IPS DF 4.7 (cell line): Measurements from ENCODE around the gene THAP12.
"Not testable (repeated sequence)": the region's sequence is repeated elsewhere in the genome, so short reads cannot be mapped to it uniquely, and the experiment has no call there.

Experiments used
- DNase-seq: peaks from one replicate; pipeline ENCODE4 v3.0.0-alpha.2; 2013; ENCODE audit warnings: low spot score; ENCODE audit errors: extremely low read depth

THAP12 gene, protein sequence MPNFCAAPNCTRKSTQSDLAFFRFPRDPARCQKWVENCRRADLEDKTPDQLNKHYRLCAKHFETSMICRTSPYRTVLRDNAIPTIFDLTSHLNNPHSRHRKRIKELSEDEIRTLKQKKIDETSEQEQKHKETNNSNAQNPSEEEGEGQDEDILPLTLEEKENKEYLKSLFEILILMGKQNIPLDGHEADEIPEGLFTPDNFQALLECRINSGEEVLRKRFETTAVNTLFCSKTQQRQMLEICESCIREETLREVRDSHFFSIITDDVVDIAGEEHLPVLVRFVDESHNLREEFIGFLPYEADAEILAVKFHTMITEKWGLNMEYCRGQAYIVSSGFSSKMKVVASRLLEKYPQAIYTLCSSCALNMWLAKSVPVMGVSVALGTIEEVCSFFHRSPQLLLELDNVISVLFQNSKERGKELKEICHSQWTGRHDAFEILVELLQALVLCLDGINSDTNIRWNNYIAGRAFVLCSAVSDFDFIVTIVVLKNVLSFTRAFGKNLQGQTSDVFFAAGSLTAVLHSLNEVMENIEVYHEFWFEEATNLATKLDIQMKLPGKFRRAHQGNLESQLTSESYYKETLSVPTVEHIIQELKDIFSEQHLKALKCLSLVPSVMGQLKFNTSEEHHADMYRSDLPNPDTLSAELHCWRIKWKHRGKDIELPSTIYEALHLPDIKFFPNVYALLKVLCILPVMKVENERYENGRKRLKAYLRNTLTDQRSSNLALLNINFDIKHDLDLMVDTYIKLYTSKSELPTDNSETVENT

DNA sequence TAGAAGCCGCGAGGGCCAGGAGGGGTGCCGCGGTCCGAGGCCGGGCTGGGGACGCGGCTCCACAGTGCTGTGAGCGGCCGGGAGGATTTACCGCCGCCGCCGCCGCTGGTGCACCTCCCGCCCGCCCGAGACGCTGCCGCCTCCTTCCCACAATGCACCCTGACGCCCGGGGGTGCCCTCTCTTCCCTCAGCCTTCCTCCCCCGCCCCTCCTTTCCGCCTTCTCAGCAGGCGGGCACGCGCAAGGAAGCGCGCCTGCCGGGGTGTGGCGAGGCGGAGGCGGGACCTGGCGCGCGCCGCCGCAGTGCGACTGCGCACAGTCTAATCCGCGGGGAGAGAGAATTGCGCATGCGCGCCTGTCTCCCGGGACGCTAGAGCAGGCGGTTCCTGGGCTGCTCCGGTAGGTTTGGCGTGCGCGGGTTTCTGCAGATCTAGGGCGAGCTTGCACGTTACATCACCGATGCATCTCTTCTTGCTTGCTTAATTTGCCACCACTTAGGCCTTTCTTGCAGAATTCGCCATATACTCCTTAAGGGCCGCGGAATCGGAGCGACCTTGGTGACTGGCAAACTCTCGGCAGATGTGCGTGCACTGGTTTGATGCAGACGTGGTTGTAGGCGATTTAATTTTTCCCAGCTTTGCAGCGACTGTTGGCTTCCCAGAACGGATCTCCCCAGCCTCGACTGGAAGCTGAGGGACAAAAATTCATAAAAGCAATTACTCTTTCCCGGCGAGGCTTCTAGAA, at the start of gene THAP12, which contains the start of gene GVQW3:
THAP12 (minus strand) TSS at position 156 of the 743 bp plus-strand sequence. CDS start 296 bp downstream, outside the sequence.
GVQW3 (plus strand) TSS at position 347 of the 743 bp plus-strand sequence. CDS start 506 bp downstream, outside the sequence.
- DNase-seq: peak; percentile 78

DNA sequence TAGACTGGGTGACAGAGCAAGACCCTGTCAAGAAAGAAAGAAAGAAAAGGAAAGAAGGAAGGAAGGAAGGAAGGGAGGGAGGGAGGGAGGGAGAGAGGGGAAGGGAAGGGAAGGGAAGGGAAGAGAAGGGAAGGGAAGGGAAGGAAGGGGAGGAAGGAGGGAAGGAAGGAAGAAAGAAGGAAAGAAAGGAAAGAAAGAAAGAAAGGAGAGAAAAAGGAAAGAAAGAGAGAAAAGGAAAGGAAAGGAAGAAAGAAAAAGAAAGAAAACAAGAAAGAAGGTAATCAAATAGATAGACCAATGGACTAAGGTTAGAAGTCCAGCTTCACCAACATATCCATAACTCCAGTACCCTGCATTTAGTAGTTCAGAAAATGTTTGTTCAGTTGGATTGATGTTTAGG, 45.7 kb upstream of the THAP12 start:
- DNase-seq: no peak

DNA sequence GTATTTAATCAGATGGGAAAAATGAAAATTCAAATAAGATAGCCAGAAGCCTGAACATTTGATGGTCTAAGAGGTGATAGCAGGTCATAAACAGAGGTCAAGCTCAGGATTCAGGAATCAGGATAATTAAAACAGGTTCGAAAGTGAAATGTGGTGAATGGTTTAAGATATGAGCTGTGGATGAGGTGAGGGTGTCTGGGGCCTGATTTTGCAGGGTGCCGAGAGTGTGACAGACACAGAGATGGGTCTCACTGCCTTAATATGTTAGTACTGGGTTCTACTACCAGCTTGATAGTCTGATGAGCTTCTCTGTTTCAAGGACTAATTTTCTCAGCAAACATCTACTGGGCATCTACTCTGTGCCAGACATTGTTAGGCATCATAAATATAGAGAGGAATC, 44.0 kb upstream of the THAP12 start:
- no peak for DNase-seq

DNA sequence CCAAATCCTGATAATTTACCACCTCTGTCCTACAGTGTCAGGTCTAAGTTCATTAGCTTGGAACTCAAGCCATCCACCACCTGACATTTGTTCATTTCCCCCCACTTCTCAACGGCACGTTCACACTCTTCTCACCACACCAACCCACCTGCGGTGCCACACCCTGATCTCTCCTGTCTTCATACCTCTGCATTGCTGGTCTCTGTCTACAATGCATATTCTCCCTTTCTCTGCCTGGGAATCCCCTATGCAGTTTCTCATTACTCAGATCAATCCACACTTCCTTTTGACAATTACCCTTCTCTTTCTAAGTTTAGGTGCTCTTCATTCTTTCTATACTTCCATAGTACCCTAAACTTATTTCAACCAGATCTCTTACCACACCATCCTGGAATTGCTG, 43.4 kb upstream of the THAP12 start:
- DNase-seq: no peak

DNA sequence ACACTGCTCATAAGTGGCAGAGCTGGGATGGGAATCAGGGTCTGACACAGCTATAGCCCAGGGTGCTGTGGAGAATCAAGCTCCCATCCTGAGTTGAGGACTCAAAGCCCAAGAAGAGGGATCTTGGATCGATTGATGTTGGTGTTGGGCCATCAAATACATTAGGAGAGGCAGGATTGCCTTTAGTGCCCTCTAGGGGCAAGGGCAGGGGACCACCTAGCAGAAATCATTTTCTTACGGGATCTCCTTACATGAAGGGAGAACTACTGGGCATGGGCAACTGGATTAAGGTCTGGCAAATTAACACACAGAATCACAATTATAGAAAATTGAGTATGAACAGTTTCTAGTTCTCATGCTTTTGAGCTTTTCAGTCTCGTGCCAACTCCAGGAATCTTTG, 39.0 kb upstream of the THAP12 start:
- no peak for DNase-seq

DNA sequence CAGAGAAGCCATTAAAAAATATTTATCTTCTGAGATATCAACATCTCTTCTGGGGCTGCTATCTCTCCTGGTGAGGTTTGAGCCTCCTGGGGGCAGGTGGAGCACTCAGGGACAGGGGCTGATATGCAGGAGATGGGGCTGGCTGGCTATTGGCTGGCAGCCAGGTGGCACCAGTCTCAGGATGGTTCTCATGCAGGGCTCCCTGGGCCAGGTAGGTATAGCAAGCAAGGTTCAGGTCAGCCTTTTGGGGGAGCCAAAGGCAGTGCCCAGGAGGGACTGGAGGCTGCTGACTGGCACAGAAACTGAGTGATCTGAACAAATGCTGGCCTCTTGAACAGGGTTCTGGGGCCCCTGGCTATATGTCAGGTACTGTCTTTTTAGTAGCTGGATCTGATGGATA, 34.1 kb upstream of the THAP12 start:
- DNase-seq: no peak

DNA sequence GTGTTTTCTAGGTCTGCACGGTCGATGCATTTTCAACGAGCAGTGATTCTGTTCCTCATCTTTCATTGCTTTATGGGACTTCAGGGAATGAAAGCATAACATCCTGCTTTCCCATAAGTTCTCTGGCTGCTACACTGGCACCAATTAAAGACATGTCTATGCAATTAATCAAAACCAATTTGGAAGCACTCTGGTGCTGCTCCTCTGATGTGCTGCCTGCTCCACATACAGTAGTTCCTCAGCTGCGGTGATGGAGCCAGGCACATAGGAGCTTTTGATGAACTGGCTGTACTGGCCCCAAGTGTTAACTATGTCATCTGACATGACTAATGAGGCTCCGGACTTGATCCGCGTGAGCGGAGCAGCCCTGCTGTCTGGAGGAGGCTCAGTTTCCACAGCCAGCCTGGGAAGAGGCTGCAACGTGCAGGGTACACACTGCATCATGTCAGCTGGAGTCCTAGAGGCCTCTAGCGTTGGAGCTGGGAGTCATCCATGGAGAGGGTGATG, 30.0 kb upstream of the THAP12 start:
- no peak for DNase-seq

DNA sequence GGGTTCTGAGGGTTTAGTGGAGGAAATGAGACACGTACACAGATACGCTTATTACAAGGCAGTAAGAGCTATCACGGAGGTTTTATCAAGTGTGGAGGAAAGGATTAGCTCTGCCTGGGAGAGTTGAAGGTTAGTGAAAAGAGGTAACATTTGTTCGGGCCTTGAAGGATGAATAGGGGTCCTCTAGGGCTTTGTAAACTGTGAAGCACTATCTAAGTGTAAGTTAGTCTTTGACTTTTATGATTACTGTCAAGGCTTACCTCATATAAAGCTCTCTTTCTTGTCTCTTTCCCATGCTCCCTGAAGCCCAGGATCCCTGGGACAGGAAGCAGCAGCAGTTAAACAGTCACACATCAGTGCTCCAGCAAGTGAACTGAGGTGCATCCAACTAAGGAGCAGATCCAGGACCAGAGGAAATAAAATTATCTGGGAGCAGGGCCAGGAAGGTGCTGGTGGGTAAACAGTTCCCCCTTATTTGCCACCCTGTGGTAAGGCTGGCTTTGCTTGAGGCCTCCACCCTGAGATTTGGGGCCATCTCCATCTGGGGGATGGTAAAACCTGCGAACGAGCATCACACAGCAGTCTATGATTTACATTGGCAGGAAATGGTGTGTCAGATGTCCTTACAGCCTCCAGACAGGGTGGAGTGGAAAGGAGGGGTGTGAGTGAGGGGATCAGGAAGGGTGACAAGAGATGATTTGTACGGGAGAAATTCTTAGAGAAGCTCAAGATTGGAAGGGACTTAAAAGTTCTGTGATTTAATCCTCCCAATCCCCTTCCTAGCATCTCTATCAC, 27.4 kb upstream of the THAP12 start:
- no peak for DNase-seq

DNA sequence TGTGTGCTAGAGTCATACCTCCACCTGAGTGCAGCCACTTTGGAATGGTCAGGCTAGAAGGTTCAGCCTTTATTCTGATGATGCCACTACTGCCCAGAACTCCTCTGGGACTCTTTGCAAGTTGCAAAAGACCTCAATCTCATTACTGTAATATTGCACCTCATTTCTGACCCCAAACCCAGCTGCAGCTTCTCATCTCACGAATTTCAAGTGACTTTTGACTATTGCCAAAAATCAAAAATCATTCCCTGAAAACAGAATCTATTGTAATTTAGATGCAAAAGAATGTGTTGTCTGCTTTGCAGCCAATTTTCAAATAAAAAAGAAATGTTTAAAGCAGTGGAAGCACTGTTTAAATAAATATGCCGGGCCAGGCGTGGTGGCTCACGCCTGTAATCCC, 25.4 kb upstream of the THAP12 start:
- DNase-seq: no peak

DNA sequence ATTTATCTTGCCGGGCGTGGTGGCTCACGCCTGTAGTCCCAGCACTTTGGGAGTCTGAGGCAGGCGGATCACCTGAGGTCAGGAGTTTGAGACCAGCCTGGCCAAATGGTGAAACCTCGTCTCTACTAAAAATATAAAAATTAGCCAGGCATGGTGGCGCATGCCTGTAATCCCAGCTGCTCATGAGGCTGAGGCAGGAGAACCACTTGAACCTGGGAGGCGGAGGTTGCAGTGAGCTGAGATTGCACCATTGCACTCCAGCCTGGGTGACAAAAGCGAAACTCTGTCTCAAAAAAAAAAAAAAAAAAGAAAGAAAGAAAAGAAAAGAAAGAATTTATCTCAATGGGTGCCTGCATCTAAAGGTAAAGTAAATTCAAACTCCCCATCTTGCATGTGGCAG, 20.6 kb upstream of the THAP12 start:
- not testable (repeated sequence) for DNase-seq

DNA sequence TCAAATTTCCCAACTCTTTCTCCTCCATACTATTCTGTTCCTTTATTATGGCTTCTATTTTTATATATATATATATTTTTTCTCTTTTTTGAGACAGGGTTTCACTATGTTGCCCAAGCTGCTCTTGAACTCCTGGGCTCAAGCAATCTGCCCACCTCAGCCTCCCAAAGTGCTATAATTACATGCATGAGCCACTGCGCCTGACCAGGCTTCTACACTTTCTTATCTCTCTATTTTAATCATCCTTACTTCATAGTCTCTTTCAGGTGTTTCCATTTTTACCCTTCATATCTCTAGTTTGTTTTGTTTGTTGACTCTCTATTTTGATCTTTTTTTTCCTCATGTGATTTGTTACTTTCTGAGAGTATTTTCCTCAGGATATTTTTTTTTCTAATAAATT, 20.0 kb upstream of the THAP12 start:
- DNase-seq: no peak

DNA sequence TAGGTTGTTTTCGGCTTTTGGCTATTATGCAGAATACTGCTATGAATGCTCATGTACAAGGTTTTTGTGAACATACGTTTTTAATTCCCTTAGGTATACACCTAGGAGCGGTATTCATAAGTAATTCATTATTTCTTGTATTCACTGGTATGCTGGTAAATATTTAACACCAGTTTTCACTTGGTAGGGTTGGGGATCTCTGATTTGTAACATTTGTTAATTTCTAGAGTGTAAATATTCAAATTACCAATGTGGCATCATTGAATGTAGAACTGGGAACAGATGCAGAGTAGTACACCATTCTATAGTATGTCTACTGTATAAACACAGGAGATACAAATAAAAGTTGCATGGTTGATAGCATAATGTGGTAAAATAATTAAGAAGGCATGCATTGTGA, 16.5 kb upstream of the THAP12 start:
- DNase-seq: no peak

DNA sequence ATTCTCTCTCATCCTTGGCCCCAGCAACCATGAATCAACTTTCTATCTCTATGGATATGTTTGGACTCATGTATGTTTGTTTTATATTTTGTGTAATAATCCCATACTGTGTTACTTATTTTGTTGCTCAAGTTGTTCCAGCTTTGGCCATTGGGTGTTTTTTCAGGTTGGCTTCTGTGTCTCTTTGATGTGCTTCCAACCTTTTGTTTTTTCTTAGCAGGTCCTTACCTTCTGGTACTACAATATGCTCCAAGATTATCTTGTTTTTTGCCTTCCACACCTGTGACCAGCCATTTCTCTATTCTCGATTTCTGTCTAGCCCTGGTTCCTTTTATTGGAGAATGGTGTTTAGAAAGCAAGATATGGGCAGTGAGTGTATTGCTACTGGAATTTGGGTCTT, 14.4 kb upstream of the THAP12 start:
- DNase-seq: no peak

DNA sequence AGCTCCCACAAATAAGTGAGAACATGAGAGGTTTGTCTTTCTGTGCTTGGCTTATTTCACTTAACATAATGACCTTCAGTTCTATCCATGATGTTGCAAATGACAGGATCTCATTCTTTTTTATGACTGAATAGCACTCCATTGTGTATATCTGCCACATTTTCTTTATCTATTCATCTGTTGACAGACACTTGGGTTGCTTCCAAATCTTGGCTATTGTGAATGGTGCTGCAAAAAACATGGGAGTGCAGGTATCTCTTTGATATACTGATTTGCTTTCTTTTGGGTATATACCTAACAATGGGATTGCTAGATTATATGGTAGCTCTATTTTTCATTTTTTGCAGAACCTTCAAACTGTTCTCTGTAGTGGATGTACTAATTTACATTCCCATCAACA, 13.5 kb upstream of the THAP12 start:
- no peak for DNase-seq

DNA sequence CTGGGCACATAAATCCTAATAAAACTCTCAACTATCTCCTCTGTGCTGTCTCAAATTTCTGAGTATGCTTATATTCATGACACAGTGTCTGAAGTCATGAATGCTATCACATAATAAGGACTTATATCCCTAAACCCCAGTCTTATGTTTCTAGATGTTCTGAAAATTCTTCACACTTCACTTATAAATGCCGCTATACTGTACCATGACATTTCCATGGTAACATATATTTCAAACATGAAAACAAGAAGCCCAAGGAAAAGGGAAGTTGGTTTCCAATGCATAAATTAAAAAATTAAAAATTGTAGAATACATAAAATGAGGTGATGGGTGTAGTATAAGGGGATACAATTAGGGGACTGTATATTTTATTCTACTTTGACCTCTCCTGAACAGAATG, 11.9 kb upstream of the THAP12 start:
- no peak for DNase-seq

DNA sequence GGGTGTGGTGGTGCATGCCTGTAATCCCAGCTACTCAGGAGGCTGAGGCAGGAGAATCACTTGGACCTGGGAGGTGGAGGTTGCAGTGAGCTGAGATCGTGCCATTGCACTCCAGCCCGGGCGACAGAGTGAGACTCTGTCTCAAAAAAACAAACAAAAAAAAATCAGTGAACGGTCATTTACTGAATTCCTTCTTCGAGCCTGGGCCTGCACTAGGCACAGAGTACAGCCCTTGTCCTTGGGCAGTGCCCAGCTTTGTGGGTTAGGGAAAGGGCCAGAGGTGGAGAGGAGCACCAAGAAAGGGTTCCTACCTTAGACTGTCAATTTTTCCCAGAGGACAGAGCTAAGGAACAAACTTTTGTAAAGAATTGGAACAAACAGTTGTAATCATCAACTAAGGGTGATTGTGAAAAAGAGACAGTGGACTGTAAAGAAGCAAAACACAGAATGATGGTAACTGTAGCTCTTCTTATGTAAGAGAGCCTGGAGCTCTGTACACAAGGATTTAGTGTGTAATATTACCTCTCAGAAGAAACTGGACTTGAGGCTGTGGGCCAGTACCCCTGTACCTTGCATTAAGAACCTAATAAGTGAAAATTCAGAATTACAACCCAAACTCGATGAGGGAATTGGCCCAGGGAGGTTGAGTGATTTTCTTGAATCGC, 11.0 kb upstream of the THAP12 start:
- no peak for DNase-seq

DNA sequence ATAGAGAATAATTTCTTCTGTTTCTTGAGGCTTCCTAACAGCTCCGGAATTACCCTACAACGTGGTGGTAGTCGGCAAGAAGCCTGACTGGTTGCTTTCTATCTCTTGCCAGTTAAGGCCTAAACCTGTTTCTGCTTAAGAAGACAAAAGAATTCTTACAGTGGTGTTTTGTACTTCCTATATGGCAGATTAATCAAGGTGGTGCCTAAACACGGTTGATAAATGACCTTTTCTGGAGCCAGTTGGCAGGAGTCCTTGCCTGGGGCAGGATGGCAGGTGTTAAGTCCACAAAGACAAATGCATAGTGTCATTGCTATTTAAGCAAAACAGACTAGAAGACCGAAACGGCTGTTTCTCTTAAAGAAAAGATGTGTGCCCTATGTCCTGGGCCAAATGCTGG, 10.1 kb upstream of the THAP12 start:
- no peak for DNase-seq

DNA sequence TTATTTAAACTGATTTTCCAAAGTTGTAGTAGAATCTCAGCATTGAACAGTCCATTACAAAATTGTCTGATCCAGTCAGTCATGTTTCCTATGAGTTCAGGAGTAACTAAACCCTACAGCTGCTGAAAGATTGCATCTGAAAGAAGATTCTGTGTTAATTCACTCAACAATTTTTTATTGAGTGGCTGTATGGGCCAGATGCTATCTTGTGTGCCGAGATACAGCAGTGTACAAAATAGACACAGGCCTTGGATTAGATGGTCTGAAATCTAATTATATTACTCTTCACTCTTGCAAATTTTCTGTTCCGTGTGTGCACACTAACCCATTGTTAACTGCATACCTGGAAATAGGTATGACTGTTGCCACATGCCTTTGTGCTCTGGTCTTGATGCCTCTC, 7.5 kb upstream of the THAP12 start:
- no peak for DNase-seq

DNA sequence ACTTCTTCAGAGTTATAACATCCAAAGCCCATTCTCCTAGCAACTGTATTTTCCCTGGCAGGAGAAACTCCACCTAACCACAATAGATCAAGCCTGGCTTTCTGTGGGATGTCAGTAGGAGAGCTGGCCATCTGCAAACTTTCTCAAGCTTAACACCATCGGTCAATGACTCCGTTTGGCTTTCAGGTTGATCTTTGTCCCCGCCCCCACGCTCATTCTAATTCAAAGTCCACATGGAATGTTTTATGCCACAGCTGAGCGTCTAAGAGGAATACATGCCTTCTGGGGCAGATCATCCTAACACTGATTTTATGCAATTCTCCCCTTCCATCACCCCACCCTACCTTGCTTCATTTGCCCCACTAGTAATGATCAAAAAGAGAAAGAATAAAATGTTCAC, 5.0 kb upstream of the THAP12 start:
- DNase-seq: no peak

DNA sequence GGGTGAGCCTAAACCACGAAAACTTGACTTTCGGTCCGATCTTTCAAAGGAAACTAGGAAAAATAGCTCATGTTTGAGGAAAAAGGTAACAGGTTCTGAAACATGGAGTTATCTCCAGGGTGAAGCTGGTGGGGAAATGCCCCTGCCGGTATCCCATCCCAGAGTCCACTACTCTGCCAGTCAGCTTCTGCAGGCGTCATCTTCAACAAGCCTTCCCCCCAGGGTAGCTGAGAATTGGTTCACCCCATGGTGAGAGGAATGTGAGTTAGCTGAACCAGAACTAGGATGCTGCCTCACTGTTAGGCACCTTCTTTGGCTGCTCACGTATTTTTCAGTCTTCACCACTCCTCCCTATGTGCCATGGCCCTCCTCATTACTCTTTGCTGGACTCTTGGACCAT, 1.3 kb upstream of the THAP12 start:
- no peak for DNase-seq
